Measurements from ENCODE around the gene CD244.

DNA sequence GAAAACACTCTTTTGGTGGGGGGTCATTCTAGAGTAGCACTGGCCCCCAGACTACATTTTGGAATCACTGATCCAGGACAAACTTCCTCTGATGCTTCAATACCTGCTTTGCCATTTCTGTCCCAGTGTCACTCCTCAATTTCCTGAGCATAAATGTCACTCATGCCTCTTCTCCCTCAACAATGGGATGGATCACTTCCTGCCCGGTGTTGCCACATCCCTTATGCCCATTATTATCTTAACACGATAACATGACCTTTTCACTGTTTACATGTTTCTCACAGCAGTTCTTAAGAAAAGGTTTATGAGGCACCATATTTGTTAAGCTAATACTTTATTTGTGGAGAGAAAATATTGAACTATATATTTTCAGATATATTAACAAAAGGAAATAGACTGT is 26.2 kb upstream of the CD244 start:
- TF ChIP-seq, protein P1, sequence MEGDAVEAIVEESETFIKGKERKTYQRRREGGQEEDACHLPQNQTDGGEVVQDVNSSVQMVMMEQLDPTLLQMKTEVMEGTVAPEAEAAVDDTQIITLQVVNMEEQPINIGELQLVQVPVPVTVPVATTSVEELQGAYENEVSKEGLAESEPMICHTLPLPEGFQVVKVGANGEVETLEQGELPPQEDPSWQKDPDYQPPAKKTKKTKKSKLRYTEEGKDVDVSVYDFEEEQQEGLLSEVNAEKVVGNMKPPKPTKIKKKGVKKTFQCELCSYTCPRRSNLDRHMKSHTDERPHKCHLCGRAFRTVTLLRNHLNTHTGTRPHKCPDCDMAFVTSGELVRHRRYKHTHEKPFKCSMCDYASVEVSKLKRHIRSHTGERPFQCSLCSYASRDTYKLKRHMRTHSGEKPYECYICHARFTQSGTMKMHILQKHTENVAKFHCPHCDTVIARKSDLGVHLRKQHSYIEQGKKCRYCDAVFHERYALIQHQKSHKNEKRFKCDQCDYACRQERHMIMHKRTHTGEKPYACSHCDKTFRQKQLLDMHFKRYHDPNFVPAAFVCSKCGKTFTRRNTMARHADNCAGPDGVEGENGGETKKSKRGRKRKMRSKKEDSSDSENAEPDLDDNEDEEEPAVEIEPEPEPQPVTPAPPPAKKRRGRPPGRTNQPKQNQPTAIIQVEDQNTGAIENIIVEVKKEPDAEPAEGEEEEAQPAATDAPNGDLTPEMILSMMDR (IDR thresholded peaks at IDR 0.05; ENCODE audit: poor library complexity): no peak
- no peak for TF ChIP-seq EZH2 (IDR thresholded peaks at IDR 0.05; ENCODE audit: borderline replicate concordance)

Data from hepatocyte (in vitro differentiated cells).